Activated T-cell treated with anti-CD3 and anti-CD28 coated beads, Interleukin-2, amount 50 U/mL, for 72 hours (primary cell): ENCODE results near the gene PCCA. TPM values are rescaled to one million over a fixed set of nuclear protein-coding genes. Genes with fewer than 3 reads are reported as not detected.
"Not testable (repeated sequence)": the region's sequence is repeated elsewhere in the genome, so short reads cannot be mapped to it uniquely, and the experiment has no call there.

ENCODE experiments used
- ATAC-seq, 2 donors: fragments of 150-1000 bp; cut with Tn5 transposase; replicated peaks in 1 of 2; 2 replicates each; pipeline ENCODE4 v1.10.0; 2021; ENCODE audit warnings: moderate library complexity in 2 of 2, mild to moderate bottlenecking in 1 of 2
- DNase-seq, 2 donors: peaks; one replicate each; pipeline ENCODE4 v3.0.0; 2021 to 2022; ENCODE audit warnings: mixed read lengths in 1 of 2
- H3K27ac Mint-ChIP-seq: one replicate; pipeline ENCODE4 v1.8.0; 2022; ENCODE audit warnings: mild to moderate bottlenecking, moderate library complexity, mixed read lengths
- H3K27me3 Mint-ChIP-seq: one replicate; pipeline ENCODE4 v1.8.0; 2022; ENCODE audit warnings: low read depth, mixed read lengths
- H3K36me3 Mint-ChIP-seq, 2 donors: one replicate each; pipeline ENCODE4 v1.8.0; 2022; ENCODE audit warnings: mixed read lengths in 2 of 2, mild to moderate bottlenecking in 1 of 2; ENCODE audit not compliant: insufficient read depth in 2 of 2
- H3K4me1 Mint-ChIP-seq: one replicate; pipeline ENCODE4 v1.8.0; 2022; ENCODE audit warnings: low read depth, mixed read lengths
- H3K4me3 Mint-ChIP-seq, 2 donors: one replicate each; pipeline ENCODE4 v1.8.0; 2022; ENCODE audit warnings: mild to moderate bottlenecking in 2 of 2, mixed read lengths in 2 of 2, moderate library complexity in 2 of 2
- H3K9me3 Mint-ChIP-seq, 2 donors: one replicate each; pipeline ENCODE4 v1.8.0; 2022; ENCODE audit warnings: mixed read lengths in 2 of 2
- total RNA-seq, 2 donors: library from RNA; stranded (reverse); gene quantifications; one replicate each; pipeline ENCODE4 v1.2.3, GENCODE V29; 2022

PCCA gene
- total RNA-seq, 2 donors from 2014 or later, result 10.5 to 16.9 TPM

DNA sequence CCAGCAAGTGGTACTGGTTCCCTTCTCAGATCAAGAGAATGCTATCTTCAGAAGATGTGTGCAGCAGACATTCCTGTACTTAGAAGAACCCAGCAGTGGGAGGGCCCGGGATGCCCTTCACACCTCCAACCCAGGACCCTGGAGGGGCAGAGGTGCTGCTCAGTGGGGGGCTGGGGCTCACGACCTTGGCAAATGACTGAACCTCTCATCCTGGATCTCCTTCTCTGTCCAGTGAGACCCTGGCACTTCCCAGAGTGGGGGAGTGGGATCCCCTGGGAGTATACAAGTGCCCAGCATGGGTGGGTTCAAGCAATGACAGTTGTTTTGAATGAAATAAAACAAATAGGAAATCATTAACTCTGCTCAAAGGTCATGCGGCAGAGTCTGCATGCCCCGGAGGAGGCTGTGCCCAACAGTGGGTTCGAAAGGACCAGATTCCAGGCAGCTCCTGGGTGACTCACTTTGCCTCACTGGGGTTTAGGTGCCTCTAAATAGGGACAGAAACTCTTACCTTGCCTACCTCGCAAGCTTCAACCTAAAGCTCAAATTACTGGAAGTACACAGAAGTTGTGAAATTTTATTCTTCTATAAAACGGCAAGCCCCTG, 472.8 kb downstream of the PCCA start:
- Mint-ChIP-seq H3K27me3 (no peaks in the 10 kb centered on the region), H3K4me1 (no peaks in the 10 kb centered on the region), H3K27ac (no peak overlapping the region), H3K36me3 (peaks cover 0 to 2% of the 10 kb centered on the region in 2 donors), H3K9me3 (no peaks in the 10 kb centered on the region), H3K4me3 (no peak overlapping the region)
- DNase-seq (no peak), ATAC-seq (no peak)

DNA sequence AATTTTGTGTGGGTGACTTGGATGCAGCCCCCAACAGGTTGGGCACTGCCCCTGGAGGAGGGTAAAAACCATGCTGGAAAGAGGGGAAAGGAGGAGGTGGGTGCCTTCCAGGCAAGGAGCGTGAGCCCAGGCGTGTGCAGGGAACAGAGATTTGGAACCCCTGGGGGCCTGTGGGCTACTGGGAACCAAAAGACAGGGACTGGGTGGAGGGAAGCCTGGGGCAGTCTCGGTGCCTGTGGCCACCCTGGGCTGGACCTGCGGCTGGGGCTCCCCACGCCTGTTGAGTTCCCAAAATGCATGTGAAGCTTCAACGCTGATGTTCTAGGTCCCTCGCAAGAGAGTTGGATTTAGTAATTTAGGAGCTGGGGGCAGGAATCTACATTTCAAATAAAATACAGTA, 474.9 kb downstream of the PCCA start:
- no peaks in the 10 kb centered on the region for H3K9me3 Mint-ChIP-seq
- no peaks in the 10 kb centered on the region for H3K4me1 Mint-ChIP-seq
- ATAC-seq (no peak), DNase-seq (no peak)
- no peaks in the 10 kb centered on the region for H3K27me3 Mint-ChIP-seq
- H3K27ac Mint-ChIP-seq, result no peak overlapping the region
- H3K36me3 Mint-ChIP-seq, result peaks cover 0 to 2% of the 10 kb centered on the region in 2 donors
- H3K4me3 Mint-ChIP-seq, result no peak overlapping the region

DNA sequence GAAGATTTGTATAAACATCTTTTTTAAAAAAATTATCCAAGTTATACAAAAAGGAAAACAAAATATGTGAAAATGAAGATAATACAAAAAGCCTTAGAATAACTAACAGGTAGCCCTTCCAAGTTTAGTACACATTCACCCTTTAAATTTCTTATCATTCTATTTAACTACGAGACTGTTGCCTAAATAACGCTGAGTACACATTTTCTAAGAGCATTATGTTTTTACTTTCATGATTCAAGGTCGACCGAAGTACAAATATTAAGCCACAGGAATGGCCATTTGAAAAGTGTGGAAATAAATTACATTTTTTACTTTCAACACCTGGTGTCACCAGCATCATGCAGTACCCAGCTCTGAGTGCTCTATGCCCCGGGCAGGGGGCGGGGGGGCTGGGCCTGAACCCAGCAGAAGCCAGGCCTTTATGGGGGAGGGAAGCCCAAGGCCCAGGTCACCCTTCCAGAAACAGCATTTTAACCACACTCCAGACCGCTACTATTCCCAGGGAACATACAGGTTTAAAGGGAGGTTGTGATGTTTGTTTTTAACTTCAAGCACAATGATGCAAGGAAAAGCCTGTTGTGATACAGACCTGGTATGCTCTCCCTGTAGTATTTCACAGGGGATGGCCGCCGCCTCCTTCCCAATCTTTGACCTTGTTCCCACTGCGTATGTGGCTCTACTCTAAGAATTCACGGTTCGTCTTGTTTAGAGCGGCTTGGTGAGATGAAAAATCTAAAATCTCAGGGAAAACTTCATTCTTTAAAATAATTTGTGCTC, 475.7 kb downstream of the PCCA start:
- DNase-seq, result no peak
- no peak overlapping the region for H3K27ac Mint-ChIP-seq

GRCh38 chr13:100565286-100565685, 476.4 kb downstream of the PCCA start:
- peaks cover 0 to 2% of the 10 kb centered on the region in 2 donors for H3K36me3 Mint-ChIP-seq
- DNase-seq (no peak), ATAC-seq (peak in 1 of 2 donors; percentile 42)
- H3K27me3 Mint-ChIP-seq, result no peaks in the 10 kb centered on the region
- no peaks in the 10 kb centered on the region for H3K9me3 Mint-ChIP-seq
- no peak overlapping the region for H3K27ac Mint-ChIP-seq
- no peak overlapping the region for H3K4me3 Mint-ChIP-seq
- H3K4me1 Mint-ChIP-seq, result no peaks in the 10 kb centered on the region

More for the DNA sequence above, 475.7 kb downstream of the PCCA start:
- Mint-ChIP-seq H3K27me3 (no peaks in the 10 kb centered on the region), H3K4me3 (no peak overlapping the region), H3K36me3 (peaks cover 0 to 2% of the 10 kb centered on the region in 2 donors), H3K4me1 (no peaks in the 10 kb centered on the region), H3K9me3 (no peaks in the 10 kb centered on the region)
- ATAC-seq, result no peak

DNA sequence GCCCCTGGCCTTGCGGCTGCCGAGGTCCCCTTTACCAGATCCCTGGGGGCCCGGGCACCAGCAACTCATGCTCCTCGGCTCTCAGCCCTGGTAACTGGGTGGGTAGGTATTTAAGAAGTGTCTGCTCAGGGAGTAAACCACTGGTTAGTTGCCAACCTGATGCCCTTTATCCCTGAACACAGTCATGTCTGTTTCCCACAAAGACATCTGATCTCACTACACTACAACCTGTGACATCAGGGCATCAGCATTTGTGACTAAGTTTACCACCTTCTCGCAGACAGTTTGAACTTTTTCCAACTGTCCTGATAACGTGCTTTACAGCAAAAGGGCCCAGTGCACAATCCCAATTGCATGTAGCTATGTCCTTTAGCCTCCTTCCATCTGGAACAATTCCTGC, 477.6 kb downstream of the PCCA start:
- H3K36me3 Mint-ChIP-seq, result peaks cover 0 to 2% of the 10 kb centered on the region in 2 donors
- no peaks in the 10 kb centered on the region for H3K27me3 Mint-ChIP-seq
- no peak overlapping the region for H3K4me3 Mint-ChIP-seq
- H3K9me3 Mint-ChIP-seq, result no peaks in the 10 kb centered on the region
- no peaks in the 10 kb centered on the region for H3K4me1 Mint-ChIP-seq
- H3K27ac Mint-ChIP-seq, result no peak overlapping the region
- ATAC-seq (no peak), DNase-seq (no peak)

DNA sequence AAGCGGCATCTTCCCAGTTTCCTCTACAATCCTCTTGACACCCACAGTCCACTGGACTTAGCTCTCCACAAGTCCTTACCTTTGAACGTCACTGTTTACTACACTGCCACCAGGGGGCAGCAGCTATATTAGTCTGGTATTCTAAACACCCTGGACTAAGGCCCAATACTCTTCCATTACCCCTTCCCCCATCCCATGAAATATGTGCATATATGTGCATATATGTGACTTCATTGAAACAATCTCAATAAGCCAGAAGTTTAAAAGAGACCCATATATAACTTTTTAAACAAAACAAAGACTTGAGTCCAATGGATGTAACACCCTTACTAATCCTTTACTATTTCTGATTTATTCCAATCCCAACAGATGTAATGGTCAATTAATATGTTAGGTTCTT, 484.2 kb downstream of the PCCA start:
- no peaks in the 10 kb centered on the region for H3K9me3 Mint-ChIP-seq
- ATAC-seq, result peak; percentile 77 to 82

GRCh38 chr13:100577239-100577638, 488.3 kb downstream of the PCCA start:
- not testable (repeated sequence) for ATAC-seq, H3K9me3 Mint-ChIP-seq, H3K27me3 Mint-ChIP-seq, H3K27ac Mint-ChIP-seq, H3K4me3 Mint-ChIP-seq, H3K36me3 Mint-ChIP-seq, DNase-seq
- peaks cover 38% of the 10 kb centered on the region for H3K4me1 Mint-ChIP-seq

More for the DNA sequence above, 484.2 kb downstream of the PCCA start:
- Mint-ChIP-seq H3K27me3 (no peaks in the 10 kb centered on the region), H3K4me1 (peaks cover 22% of the 10 kb centered on the region), H3K4me3 (no peak overlapping the region), H3K27ac (no peak overlapping the region), H3K36me3 (no peaks in the 10 kb centered on the region)
- DNase-seq, result peak; percentile 77 to 80

Other genes starting within 250 kb of the PCCA start
- not detected for gene ZIC5, start 117.3 kb upstream of the PCCA start, total RNA-seq
- under 1 TPM in 1 of 2 donors, not detected in 1; 0.25 TPM for gene ZIC2, start 107.3 kb upstream of the PCCA start, total RNA-seq